GM21360 (cell line): ENCODE measurements around the gene LRRTM4.

Experiments used
- ATAC-seq: cut with Tn5 transposase; IDR thresholded peaks from one replicate; pipeline ENCODE4 v1.9.1; 2021; ENCODE audit warnings: mild to moderate bottlenecking, moderate library complexity; ENCODE audit not compliant: unreplicated experiment

Gene LRRTM4

DNA sequence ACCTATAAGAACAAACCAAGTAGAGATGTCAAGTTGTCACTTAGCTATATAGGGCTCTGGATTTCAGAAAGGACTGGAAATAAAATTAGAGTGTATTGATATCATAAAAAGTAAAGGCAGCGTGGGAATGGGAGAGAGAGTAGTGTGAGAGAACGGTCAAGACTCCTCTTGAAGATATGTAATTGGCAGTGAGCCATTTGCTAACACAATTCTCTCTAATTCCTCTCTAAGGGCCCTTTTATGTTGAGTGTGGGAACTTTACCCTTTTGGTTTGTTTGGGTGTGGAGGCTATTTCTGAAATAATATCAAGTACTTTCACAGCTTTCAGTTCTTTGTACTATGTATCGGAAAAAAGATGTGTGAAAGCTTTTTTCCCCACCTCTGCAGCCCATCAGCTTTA lies 196.8 kb downstream of the LRRTM4 start:
- ATAC-seq: no peak

DNA sequence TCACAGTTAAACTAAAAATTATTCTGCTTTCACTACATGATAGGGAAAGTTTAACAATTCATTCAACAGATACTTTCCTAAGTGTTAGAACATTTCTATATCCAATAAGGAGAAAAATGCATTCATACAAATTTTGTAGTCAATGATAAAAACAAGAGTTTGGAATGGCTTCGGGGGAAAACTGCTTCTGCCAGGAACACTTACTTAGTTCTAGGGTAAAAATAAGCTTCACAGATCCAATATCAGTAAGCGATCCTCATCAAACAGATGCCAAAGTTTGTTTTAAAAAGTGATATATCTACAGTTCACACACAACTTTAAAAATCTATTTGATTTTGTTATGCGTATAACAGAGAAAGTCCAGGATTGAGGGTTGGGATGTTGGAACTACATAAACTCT lies 199.7 kb downstream of the LRRTM4 start:
- ATAC-seq: no peak

GRCh38 chr2:77314721-77315120 lies 207.5 kb downstream of the LRRTM4 start:
- no peak for ATAC-seq

GRCh38 chr2:77310416-77310815 lies 211.8 kb downstream of the LRRTM4 start:
- ATAC-seq: no peak

- no peak for ATAC-seq
Observed at GRCh38 chr2:77309725-77310124, 212.5 kb downstream of the LRRTM4 start.

DNA sequence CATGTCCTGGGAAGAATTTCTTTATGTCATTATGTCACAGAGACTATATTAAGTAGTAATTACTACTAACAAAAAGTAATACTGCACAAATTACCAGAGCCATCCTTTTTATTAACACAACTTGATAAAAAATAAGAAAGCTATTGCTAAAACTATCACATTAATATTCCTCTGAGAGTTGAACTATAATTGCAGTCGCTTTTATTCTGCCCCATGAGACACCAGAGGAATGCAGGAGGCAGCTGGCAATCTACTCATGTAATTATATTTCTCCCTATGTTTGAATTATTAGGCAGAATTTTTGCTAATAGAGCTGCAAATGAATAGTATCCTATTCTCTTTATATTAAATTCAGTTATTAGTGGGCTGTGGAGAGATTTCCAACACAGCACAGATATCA lies 220.7 kb downstream of the LRRTM4 start:
- ATAC-seq: no peak

GRCh38 chr2:77296791-77297190 lies 225.4 kb downstream of the LRRTM4 start:
- ATAC-seq: no peak

GRCh38 chr2:77294474-77294873 lies 227.7 kb downstream of the LRRTM4 start:
- ATAC-seq: no peak

GRCh38 chr2:77284353-77284752 lies 237.8 kb downstream of the LRRTM4 start:
- ATAC-seq: no peak

DNA sequence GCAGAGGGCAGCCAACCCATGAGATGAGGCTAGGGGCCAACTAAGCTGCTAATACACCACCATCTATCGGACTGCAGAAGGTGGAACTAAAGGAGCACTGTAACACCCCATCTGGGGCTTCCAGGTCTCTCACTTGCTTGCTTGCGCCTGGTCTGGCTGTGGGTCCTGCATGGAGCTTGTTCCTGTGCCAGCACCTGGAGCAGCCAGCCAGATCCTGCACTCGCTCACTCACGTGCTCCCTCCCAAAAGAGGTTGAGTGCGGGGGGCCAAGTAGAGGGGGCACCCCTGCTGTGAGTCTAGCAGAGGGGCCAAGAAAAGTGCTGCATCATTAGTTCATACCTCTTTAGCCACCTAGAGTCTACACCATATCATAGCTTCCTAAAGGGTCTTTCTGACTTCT lies 250.9 kb downstream of the LRRTM4 start:
- ATAC-seq: no peak

- ATAC-seq: no peak
Observed at GRCh38 chr2:77270433-77270832, 251.7 kb downstream of the LRRTM4 start.

- ATAC-seq: no peak
Observed at GRCh38 chr2:77268626-77269025, 253.6 kb downstream of the LRRTM4 start.

GRCh38 chr2:77232909-77233425 lies 289.2 kb downstream of the LRRTM4 start:
- ATAC-seq: no peak

DNA sequence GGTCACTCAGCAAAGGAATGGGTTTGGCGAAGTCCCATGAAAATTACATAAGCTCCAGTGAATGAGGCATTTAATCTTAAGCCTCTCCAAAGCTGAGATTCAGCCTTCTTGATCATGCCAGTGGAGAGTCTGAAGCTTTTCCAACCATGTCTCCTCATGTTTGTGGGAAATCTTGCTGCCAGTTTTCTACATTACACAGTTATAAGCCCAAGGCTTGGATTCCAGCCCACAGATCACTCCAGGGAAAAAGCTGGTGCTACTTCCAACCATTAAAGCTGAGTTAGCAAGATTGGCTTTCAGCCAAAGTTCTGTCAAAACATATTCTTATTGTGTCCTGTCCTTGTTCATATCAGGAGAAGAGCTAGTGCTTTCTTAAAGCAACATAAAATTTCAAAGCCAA lies 293.8 kb downstream of the LRRTM4 start:
- ATAC-seq: no peak

DNA sequence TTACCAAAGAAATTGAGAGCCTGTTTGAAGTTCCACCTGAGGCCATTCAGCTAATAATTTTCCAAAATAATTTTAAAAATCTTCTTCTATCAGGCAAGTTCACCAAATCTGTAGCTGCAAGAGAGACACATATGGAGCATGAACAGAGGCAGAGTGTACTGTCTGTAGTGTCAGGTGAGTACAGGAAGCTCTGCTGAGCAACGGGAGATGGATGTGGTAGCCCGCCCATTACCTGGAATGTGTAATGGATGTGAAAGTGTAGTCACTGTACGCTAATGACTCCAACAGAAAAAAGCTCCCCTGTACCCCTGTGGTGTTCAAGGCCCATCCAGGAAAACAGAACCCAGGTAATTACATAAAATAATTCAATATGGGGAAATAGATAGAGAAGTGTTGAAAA lies 311.5 kb downstream of the LRRTM4 start:
- ATAC-seq: no peak

DNA sequence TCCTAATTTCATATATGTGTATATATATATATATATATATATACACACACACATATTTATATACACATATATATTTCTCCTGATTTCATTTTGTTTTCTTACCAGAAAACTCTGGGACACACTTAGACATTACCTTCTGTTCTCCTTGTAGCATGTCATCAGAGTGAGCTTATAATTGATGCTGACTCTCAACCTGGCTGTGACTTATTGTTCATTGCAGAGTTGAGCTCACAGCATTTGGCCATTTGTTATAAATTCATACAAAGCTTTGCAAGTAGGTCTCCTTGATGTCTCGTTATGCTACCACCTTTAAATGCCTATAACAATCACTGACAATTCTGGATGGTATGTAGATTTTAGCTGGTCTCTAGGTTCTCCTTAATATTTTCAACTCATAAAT lies 314.8 kb downstream of the LRRTM4 start:
- ATAC-seq: no peak

DNA sequence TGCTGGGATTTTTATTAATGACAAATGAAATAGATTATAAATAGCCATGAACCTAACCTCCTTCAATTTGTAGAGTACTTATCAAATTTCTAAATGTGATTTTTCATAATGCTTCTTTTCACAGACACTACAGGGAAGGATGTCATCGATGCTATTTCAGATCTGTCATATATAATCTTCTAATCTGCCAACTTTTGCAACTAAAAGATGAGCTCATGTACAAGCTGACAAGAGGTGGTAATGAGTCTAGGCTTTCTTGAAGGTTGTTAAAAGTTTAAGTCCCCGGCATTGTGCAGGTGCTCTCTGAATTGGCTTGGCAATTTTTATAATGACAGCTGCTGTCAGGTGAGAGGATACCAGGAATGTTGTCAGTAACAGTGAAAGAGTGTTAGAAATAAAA lies 320.4 kb downstream of the LRRTM4 start:
- ATAC-seq: no peak

- no peak for ATAC-seq
Observed at GRCh38 chr2:77199411-77199810, 322.8 kb downstream of the LRRTM4 start.

DNA sequence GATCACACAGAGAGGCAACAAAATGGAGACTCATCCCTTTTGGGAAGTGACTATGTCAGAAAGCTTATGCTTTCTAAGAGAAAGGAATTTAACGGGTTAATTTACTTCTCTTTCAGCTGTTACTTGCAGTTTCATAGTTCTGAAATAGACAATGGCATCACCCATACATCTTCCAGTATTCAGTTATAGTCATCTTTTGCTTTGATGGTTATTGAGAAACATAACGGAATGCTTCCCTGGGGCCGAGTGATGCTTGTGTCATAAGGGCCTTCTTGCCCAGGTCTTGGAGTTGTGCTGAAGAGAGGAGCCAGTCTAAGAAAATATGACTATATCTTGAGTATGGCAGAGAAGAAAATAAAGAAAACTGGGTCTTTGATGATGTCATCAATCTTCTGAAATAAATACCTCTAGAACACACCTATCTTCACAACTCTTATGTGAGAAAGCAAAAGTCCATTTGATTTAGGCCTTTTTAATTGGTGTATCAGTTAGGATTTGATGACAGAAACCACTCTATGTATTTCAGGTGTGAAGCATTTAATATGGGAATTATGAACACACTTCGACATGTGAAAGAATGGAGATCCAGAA lies 328.2 kb downstream of the LRRTM4 start:
- no peak for ATAC-seq

- no peak for ATAC-seq
Observed at GRCh38 chr2:77192811-77193289, 329.3 kb downstream of the LRRTM4 start.

- ATAC-seq: no peak
Observed at GRCh38 chr2:77191665-77192064, 330.5 kb downstream of the LRRTM4 start.

DNA sequence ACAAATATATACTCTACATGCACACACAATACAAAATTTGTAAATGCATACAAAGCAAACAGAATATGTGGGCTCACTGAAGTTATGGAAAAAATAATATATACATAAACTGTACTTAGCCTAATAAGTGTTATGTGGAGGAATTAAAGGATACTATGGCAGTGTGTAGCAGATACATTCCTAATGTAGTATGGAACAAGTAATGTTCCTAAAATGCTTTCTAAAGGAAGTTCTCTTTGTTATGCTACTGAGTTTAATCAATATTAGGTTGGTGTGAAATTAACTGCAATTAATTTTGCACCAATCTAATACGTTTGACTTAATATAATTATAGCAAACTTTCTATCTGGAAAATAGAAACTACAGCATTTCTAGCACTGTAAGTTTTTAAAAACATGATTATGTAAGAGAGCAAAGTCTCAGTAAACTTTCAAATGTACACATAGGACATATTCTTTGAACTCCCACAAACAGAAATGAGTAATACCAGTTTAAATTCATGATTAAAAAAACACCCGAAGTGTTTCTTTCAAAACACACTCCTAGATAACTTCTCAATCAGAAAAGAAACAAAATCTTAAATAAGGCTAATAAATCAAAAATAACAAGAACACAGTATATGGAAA lies 331.3 kb downstream of the LRRTM4 start:
- no peak for ATAC-seq

GRCh38 chr2:77185052-77185451 lies 337.1 kb downstream of the LRRTM4 start:
- ATAC-seq: no peak
